Eye (tissue), 1 donor: ENCODE results near the gene KRT73.

Source experiments
- DNase-seq: peaks from one replicate; pipeline ENCODE4 v3.0.0-alpha.2; 2015

The KRT73 gene

GRCh38 chr12:52564582-52564981 is 53.8 kb downstream of the KRT73 start:
- DNase-seq = no peak

GRCh38 chr12:52561880-52562449 is 56.4 kb downstream of the KRT73 start:
- no peak for DNase-seq

- DNase-seq = no peak
Measured at GRCh38 chr12:52559979-52560378, 58.4 kb downstream of the KRT73 start.

GRCh38 chr12:52558781-52559445 is 59.4 kb downstream of the KRT73 start:
- DNase-seq = no peak
